Measurements from ENCODE around the gene HLA-B.
"Not testable (repeated sequence)": the region's sequence is repeated elsewhere in the genome, so short reads cannot be mapped to it uniquely, and the experiment has no call there.

HLA-B gene

GRCh38 chr6:31356946-31357466, at the start of gene HLA-B:
Gene HLA-B (minus strand): TSS chr6:31357179. CDS start chr6:31357158, 21 bp downstream.
- DNase-seq = no peak

DNA sequence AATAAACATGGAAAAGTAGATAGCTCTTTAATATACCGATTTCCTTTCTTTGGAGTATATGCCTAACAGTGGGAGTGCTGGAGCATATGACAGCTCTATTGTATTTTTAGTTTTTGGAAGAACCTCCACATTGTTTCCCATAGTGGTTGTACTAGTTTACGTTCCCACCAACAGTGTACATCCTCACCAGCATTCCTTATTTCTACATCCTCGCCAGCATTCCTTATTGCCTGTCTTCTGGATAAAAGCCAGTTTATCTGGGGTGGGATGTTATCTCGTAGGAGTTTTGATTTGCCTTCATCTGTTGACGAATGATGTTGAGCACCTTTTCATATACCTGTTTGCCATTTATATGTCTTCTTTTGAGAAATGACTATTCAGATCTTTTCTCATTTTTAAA, 49.0 kb upstream of the HLA-B start:
- no peak for DNase-seq

DNA sequence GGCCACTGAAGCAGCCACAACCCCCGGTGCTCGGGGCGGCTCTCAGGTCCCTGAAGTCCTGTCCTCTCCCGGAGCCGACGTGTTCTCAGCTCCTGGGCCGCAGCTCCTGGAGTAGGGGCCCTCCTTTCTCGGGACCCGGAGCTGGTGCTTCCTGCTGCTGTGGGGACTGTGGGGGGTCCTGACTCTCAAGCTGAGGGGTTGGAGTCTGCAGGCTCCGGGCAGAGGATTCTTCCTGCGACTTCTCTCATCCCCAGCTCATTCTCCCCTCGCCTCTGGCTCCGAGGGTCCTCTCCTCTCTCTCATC, 47.0 kb upstream of the HLA-B start:
- not testable (repeated sequence) for DNase-seq

DNA sequence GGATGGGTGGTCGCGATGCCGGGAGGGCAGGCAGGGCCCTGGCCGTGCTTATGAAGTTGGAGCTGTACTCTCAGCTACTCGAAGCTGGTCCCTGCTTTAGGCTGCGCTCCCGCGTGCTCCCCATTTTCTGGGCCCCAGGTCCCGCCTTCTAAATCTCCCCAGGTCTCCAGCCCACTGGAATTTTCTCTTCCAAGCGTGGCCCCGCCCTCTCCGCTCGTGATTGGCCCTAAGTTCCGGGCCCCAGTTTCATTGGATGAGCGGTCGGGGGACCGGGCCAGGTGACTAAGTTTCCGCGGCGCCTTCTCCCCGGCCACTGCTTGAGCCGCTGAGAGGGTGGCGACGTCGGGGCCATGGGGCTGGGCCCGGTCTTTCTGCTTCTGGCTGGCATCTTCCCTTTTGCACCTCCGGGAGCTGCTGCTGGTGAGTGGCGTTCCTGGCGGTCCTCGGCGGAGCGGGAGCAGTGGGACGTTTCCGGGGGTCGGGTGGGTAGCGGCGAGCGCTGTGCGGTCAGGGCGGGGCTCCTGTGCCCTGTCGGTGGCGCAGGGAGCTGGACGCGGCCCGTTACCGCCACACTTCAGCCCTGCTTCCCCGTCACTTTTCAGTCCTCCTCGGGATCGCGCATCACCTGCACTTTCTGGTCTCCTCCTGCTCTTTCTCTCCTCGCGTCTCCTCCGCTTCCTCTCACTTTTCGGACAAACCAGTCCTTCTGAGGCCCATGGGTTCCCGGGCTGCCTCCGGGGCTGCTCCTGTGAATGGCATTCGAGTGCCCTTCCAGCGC, 46.5 kb upstream of the HLA-B start, which contains the start of gene MICA:
Gene MICA, plus strand, starts transcription at position 313 of the 778 bp plus-strand sequence. Its CDS starts 38 bp downstream, at position 351.
- DNase-seq = no peak

- no peak for DNase-seq
These were observed 45.6 kb upstream of the HLA-B start for GRCh38 chr6:31402324-31403282.

GRCh38 chr6:31401403-31401802, 44.4 kb upstream of the HLA-B start:
- DNase-seq = no peak

GRCh38 chr6:31400467-31401289, 43.7 kb upstream of the HLA-B start:
- DNase-seq = no peak

DNA sequence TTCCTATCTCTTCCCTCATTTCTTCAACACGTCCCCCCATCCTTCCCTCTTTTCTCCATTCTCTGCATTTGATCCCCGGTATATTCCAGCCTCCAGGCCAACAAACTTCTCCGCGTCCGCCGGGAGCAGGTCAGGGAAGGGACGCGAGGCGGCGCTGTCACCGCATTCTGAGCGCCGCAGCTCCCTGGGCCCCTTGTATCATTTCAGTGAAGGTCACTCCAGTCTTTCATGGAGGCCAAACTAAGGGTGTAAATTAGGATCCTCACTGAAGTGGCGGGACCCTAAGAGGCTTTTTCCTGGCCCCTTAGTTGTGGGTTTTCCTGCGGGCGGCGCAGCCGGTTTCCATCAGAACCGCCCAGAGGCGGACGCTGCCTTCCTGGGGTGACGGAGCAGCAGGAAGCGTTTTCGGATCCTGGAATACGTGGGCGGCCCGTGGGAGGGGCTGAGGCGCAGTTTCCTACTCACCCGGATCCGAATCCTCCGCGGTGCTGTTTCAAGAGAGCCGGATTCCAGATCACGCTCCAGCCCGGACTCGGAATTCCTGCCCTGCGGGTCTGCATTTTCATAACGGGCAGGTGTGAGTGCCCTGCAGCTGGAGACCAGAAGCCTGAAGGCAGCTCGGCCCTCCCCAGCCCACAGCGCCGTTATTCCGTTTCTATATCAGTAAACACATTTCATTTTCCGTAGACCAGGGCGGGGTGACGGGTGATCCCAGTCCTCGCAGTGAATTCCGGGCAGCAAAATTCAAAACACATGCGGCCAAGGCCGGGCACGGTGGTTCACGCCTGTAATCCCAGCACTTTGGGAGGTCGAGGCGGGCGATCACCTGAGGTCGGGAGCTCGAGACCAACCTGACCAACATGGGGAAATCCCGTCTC, 42.8 kb upstream of the HLA-B start:
- DNase-seq = no peak

- DNase-seq = no peak
These were observed 41.0 kb upstream of the HLA-B start for GRCh38 chr6:31397901-31398525.

DNA sequence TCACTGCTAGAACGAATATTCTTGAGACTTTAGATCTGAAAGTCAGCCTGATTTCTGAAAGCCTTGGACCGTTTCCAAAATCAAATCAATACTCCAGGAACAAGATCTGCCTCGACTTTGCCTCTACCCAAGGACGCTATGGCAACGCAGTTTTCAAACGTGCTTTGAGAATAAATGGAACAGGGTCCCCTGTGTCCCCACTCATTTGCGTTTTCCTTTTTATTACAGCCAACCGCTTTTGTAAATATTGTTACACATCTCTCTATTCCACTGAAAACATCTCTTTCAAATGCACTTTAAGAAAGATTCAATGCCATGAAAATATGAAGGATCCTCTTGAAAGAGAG, 40.1 kb upstream of the HLA-B start:
- DNase-seq = not testable (repeated sequence)

- DNase-seq = peak; percentile 17
These were observed 39.6 kb upstream of the HLA-B start for GRCh38 chr6:31396422-31397152.

DNA sequence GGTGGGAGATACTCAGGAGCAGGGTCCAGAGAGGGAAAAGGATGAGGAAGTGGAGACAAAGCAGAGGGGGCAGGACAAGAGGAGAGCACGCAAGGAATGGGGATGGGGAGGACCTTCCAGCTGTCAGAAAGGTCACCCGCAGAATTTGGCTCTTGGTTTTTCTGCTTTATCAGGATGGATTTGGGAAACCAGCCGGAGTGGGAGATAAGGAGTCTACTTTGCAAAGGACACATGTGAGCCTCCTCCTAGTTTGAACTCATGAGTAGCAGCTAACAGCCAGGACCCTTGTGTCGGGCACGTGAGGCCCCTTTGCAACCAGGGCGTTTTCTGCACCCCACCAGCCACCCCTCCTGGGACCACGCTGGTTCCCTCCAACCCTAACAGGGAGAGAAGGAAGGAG, 38.9 kb upstream of the HLA-B start:
- no peak for DNase-seq

- DNase-seq = no peak
These were observed 37.4 kb upstream of the HLA-B start for GRCh38 chr6:31394381-31394780.

DNA sequence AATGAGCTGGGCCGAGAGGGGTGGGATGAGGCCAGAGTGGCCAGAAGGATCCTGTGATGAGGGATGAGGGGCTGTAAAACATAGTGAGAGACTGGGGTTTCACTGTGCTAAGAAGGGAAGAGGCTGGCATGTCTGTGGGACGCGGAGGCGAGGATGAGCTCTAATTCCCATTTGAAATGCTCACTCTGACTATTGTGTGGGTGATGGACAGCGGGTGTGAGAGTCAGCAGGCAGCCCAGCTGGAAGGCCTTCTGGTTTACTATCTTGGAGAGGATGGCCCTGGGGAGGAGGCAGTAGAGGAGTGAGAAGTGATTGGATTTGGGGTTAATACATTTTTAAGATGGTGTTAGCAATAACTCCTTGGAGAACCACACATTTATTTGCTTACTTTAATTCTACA, 37.0 kb upstream of the HLA-B start:
- no peak for DNase-seq

GRCh38 chr6:31389802-31390132, 32.8 kb upstream of the HLA-B start:
- DNase-seq = not testable (repeated sequence)

DNA sequence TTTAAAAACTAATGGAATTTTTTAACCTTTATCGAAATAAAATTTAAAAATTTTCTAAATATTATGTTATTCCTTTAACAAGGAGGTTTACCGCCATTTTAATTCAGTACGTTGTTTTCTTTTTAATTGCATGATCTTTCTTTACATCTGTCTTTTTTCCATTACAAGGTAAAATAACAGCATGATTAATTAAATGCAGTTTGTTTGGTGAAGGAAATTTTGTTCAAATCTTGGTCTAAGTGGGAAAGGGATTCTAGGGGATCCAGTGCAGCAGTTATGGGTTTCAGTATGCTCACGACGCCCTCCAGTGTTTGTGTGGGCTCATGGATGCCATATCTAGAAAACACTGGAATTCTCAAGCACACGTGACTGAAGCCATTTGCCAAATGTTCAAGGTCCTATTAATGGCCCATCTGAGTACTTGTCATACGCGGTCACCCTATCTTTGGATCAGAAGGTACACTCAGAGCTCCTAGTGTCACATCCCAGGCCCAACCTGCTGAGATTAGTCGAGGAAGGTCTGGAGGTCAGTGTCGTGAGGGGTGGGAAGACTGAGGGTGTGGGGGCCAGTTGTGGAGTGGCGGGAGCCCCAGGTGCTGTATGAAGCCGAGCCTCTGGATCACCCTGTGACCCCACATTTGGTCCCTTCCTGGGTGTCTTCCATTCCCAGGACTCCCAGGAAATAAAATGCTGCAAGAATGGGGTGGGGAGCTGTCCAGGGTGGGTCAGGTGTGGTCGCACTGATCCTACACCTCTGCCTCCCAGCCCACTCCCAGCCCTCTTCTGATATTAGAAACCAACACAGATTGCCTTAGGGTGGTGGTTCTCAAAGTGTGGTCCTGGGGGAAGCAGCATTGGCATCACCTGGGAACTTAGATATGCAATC, 32.2 kb upstream of the HLA-B start:
- DNase-seq = not testable (repeated sequence)

DNA sequence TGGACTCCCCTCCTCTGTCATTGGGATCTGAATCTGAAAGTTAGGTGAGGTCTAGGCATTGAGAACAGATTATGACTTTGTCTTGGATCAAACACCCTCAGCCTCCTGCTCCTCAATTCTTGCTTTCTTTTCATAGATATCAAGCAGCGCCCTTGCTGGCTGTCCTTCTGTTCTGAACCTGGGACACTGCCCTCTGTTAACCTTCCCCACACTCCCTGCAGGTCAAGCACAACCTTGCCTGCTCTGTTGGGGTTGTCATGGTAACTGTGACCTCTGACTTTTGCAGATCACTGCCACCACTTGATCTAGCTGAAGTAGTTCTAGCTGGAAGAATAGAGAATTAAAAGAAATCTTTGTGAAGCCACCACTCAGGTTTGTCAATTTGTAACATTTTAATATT, 30.0 kb upstream of the HLA-B start:
- DNase-seq = no peak

GRCh38 chr6:31386099-31386498, 29.1 kb upstream of the HLA-B start:
- DNase-seq = no peak

DNA sequence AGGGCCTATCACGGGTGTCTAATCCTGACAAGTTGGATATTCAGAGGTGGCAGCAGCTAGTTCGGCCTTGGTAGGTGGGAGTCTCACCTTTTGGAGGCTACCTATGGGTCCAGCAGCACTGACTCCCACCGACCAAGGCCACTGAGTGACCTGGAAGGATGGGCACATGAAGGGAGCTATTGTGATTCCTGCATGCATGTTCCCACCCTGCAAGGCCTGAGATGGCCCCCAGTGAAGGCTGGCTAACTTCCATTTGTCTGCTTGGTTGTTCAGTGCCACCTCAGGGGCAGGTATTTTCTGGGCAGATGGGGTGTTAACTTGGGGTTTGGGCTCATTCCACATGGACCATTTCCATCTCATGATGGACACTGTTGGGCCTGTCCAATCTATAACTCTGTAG, 28.1 kb upstream of the HLA-B start:
- DNase-seq = no peak

GRCh38 chr6:31383149-31383548, 26.2 kb upstream of the HLA-B start:
- DNase-seq = no peak

Data from NCI-H2107 (cell line).